NCI-H1417 treated with DMSO at 0.1 percent for 48 hours (cell line): Measurements from ENCODE around the gene KRT81.
"Not testable (repeated sequence)": the region's sequence is repeated elsewhere in the genome, so short reads cannot be mapped to it uniquely, and the experiment has no call there.

Experiments
- DNase-seq: peaks from one replicate; lab custom pipeline; 2025; lab: John Stamatoyannopoulos, UW

Gene KRT81

DNA sequence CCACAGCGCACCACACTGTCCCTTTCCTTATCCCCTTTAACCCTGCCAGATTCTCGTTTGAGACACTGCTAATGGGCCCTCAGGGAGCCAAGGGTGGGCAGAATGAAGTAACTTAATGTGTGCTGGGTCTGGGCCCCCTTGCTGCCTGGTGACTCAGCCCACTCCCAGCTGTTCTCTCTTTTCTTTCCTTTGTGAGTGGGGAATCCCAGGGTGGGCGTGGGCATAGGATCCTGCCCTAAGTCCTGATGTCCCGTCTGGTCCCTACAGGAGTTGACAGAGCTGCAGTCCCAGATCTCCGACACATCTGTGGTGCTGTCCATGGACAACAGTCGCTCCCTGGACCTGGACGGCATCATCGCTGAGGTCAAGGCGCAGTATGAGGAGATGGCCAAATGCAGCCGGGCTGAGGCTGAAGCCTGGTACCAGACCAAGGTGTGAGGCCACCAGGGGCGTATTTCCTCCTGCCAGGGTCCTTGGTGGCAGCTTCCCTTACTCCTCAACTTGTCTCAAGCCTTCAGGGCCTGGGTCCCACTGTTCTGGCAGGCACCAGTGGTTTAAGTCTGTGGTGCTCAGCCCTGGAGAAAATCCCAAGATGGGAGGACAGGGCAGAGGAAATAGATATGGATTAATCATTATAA is 50.0 kb downstream of the KRT81 start:
- no peak for DNase-seq

DNA sequence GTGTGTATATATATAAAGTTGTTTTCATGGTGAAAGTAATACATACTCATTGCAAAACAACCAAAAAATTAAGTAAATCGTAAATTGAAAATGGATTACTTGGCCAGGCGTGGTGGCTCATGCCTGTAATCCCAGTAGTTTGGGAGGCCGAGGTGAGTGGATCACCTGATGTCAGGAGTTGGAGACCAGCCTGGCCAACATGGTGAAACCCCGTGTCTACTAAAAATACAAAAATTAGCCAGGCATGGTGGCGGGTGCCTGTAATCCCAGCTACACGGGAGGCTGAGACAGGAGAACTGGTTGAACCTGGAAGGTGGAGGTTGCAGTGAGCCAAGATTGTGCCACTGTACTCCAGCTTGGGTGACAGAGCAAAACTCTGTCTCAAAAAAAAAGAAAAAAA is 51.1 kb downstream of the KRT81 start:
- not testable (repeated sequence) for DNase-seq

DNA sequence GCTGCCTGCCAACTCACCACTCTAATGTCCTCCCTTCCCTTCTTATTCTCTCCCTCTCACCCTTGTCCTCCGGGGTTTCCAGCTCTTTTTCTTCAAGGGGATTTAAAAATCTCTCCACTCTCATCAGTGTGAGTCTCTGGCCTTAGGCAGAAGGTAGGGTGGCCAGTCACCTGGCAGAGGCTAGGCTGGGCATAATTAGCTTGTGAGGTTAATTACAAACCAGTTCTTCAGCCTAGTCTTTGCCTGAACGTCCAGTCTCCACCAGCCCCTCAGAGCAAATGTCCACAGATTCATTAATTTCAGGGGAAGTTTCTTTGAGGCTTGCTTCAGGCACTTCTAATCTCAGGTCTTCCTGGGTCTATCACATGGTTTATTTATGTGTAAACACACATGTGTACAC is 51.6 kb downstream of the KRT81 start:
- DNase-seq: no peak

DNA sequence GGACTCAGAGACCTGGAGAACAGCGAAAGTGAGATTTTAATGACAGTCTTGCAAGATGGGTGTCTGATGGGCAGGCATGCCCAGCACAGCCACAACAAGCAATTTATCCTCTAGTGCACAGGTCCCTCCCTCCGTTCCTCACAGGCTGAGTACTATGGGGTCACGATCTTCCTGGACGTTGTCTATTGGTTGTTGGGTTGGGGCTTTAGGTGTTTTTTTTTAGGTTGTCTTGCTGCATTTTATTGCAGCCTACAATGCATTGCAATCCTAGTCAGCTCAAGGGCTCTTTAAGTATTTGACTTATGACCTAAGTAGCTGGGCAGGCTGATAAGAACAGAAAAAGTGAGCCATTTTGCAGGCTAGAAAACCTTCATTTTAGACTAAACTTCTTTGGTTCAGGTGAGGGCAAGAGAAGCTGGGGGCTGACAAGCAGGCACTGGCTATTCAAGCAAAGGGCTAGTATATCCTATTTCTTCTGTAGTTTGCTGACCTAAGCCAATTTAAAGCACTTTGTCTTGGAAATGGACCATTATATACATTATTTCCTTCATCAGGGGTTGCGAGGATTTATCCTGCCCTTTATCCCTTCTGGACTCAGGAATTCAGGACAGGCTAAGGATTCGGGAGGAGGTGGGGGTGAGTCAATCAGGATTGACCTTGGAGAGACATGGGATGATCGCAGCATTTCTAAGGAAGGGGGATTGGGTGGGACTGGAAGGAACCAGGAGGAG is 52.3 kb downstream of the KRT81 start:
- DNase-seq: no peak

DNA sequence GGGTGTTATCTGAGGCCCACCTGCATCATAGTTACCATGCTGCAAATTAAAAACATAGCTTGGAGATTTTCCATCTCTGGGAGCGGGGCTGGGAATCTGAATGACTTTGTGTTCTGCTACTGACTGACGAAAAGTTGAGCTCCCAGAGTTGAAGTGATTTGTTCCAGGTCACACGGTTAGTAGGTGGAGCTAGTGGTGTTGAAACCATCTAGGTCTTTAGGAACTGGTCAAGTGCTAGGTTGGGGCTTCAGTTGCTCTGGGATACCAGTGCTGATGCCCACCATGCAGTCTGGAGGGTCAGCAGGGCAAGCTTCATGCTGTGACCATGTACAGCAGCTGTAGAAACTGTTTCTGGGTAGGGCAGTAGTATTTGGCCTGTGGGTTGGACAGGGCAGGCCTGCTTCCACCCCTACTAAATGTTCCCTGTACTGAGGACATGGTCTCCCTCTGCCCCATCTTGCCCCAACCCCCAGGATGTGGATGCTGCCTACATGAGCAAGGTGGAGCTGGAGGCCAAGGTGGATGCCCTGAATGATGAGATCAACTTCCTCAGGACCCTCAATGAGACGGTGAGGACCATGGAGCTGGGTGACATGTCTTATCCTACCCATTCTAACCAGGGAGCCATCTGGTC is 53.0 kb downstream of the KRT81 start:
- DNase-seq: no peak

DNA sequence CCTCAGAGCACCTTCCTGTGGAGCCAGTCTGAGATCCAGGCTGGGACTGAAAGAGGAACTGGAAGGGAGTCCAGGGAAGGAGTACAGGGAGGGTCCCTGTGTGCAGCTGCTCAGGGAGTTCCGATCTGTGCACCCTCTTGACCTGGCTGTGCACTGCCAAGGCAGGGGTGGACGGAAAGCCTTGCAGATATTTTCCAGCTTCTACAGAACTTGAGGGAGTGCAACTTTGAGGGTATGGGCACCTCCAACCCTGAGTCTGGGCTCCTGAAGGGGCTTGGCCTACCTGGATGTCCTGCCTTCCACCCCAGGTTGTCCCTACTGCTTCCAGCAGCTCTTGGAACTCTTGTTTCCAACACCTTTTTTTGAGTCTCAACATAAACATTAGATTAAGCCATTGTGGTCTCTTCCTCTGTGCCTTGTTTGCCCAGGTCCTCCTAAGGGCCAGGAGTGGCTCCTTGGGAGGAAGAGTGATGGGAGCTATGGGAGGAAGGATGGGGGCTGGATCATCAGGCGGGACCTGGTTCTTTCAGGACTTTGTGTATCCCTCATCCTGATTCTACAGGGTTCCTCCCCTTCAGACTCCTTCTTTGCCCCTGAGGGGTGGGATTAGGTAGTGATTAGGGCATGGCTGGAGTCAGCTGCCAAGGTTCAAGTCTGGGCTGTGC is 54.8 kb downstream of the KRT81 start:
- no peak for DNase-seq
